Measurements from ENCODE around the gene INTS7.

INTS7 gene

GRCh38 chr1:212020975-212021374, 14.4 kb downstream of the INTS7 start:
- no peak for TF ChIP-seq POLR2AphosphoS5 (IDR thresholded peaks at IDR 0.05; ENCODE audit: low read depth, low read length)
- TF ChIP-seq, protein P1, sequence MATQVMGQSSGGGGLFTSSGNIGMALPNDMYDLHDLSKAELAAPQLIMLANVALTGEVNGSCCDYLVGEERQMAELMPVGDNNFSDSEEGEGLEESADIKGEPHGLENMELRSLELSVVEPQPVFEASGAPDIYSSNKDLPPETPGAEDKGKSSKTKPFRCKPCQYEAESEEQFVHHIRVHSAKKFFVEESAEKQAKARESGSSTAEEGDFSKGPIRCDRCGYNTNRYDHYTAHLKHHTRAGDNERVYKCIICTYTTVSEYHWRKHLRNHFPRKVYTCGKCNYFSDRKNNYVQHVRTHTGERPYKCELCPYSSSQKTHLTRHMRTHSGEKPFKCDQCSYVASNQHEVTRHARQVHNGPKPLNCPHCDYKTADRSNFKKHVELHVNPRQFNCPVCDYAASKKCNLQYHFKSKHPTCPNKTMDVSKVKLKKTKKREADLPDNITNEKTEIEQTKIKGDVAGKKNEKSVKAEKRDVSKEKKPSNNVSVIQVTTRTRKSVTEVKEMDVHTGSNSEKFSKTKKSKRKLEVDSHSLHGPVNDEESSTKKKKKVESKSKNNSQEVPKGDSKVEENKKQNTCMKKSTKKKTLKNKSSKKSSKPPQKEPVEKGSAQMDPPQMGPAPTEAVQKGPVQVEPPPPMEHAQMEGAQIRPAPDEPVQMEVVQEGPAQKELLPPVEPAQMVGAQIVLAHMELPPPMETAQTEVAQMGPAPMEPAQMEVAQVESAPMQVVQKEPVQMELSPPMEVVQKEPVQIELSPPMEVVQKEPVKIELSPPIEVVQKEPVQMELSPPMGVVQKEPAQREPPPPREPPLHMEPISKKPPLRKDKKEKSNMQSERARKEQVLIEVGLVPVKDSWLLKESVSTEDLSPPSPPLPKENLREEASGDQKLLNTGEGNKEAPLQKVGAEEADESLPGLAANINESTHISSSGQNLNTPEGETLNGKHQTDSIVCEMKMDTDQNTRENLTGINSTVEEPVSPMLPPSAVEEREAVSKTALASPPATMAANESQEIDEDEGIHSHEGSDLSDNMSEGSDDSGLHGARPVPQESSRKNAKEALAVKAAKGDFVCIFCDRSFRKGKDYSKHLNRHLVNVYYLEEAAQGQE (IDR thresholded peaks at IDR 0.05; ENCODE audit: insufficient read depth in 1 of 2, low read depth in 2 of 2, low read length in 2 of 2) = no peak

- TF ChIP-seq SIN3A (IDR thresholded peaks at IDR 0.05; ENCODE audit: borderline replicate concordance, insufficient read depth, low read length) (no peak), TAF1 (IDR thresholded peaks at IDR 0.05; ENCODE audit: borderline replicate concordance, insufficient read depth, low read length) (no peak), POLR2AphosphoS5 (IDR thresholded peaks at IDR 0.05; ENCODE audit: low read depth, low read length) (no peak), FOXP2 (optimal IDR thresholded peaks at IDR 0.05; ENCODE audit: borderline replicate concordance, extremely low read depth, extremely low read length, insufficient read depth) (no peak)
- TF ChIP-seq, protein P1 (IDR thresholded peaks at IDR 0.05; ENCODE audit: insufficient read depth in 1 of 2, low read depth in 2 of 2, low read length in 2 of 2) = no peak
These were observed 21.7 kb downstream of the INTS7 start for GRCh38 chr1:212013672-212014071.

DNA sequence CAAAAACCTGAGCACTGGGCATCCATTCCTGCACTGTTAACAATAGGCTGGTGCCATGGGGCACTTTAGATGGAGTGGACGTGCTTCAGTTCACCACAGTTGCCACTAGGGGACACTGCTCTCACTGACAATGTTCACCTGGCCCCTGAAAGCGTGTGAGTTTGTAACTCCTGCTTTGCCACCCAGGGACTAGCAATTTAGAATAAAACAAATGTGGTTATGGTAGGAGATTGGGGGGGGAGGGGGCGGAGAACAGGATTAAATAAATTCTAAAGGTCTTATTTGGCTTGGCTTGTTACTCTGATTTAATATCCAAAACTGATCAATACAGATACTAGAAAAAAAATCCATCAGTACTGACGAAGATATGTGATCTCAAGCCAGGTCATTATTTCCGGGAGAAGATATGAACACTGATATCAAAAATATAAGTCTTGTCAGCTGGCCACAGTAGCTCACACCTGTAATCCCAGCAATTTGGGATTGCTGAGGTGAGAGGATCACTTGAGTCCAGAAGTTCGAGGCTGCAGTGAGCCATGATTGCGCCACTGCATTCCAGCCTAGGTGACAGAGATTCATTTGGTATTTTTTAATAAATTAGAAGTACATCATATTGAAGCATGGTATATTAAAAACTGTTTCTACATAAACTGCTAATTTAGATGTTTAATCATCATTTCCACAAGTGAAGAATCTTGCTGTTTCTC, 23.2 kb downstream of the INTS7 start:
- TF ChIP-seq, protein P1 (IDR thresholded peaks at IDR 0.05; ENCODE audit: insufficient read depth in 1 of 2, low read depth in 2 of 2, low read length in 2 of 2) = no peak

- TF ChIP-seq POLR2AphosphoS5 (IDR thresholded peaks at IDR 0.05; ENCODE audit: low read depth, low read length) = no peak
- TF ChIP-seq TAF1 (IDR thresholded peaks at IDR 0.05; ENCODE audit: borderline replicate concordance, insufficient read depth, low read length) = no peak
- no peak for TF ChIP-seq FOXP2 (optimal IDR thresholded peaks at IDR 0.05; ENCODE audit: borderline replicate concordance, extremely low read depth, extremely low read length, insufficient read depth)
- no peak for TF ChIP-seq SIN3A (IDR thresholded peaks at IDR 0.05; ENCODE audit: borderline replicate concordance, insufficient read depth, low read length)
- TF ChIP-seq, protein P1 (IDR thresholded peaks at IDR 0.05; ENCODE audit: insufficient read depth in 1 of 2, low read depth in 2 of 2, low read length in 2 of 2) = no peak
These were observed 25.4 kb downstream of the INTS7 start for GRCh38 chr1:212010004-212010403.

- no peak for TF ChIP-seq SIN3A (IDR thresholded peaks at IDR 0.05; ENCODE audit: borderline replicate concordance, insufficient read depth, low read length)
- TF ChIP-seq FOXP2 (optimal IDR thresholded peaks at IDR 0.05; ENCODE audit: borderline replicate concordance, extremely low read depth, extremely low read length, insufficient read depth) = no peak
- TF ChIP-seq POLR2AphosphoS5 (IDR thresholded peaks at IDR 0.05; ENCODE audit: low read depth, low read length) = no peak
- no peak for TF ChIP-seq TAF1 (IDR thresholded peaks at IDR 0.05; ENCODE audit: borderline replicate concordance, insufficient read depth, low read length)
These were observed 25.8 kb downstream of the INTS7 start for GRCh38 chr1:212009561-212009960.
